Endothelial cell of umbilical vein (primary cell): ENCODE results near the gene HSD17B8. TPM values are rescaled to one million over a fixed set of nuclear protein-coding genes. Genes with fewer than 3 reads are reported as not detected.

Source experiments
- BruUV-seq: library from RNA; stranded (reverse); fragments of 400-500 nt; replicated peaks from 2 replicates; lab custom pipeline; 2021; lab: Mats Ljungman, UMichigan
- CTCF ChIA-PET: fragments of 300-600, 350-600 bp; sonication (Branson Sonifier 250); formaldehyde crosslinking; loops from one replicate; lab custom pipeline; 2021; ENCODE audit warnings: antibody characterized with exemption, inconsistent platforms; lab: Charles Lee
- POLR2A ChIA-PET: fragments of 300-600, 350-600 bp; sonication (Branson Sonifier 250); formaldehyde crosslinking; loops from one replicate; lab custom pipeline; 2021; ENCODE audit warnings: antibody characterized with exemption, inconsistent platforms; lab: Charles Lee
- DNase-seq: peaks from one replicate; pipeline ENCODE4 v3.0.0-alpha.2; 2011; ENCODE audit warnings: low read depth, low spot score
- FAIRE-seq: peaks from 2 replicates; lab custom pipeline; 2011; peaks lifted over from hg19 to GRCh38; lab: Jason Lieb, UNC
- H2AFZ ChIP-seq: 2 replicates; pipeline ENCODE4 v1.6.0; 2012; ENCODE audit warnings: low read depth, low read length, control low read depth, inconsistent platforms
- H3K27ac ChIP-seq: 2 replicates; pipeline ENCODE4 v1.5.1; 2011; ENCODE audit warnings: low read depth, mild to moderate bottlenecking, control low read depth, low read length, moderate library complexity; ENCODE audit not compliant: insufficient read depth
- H3K27me3 ChIP-seq, 2 experiments: 2 replicates each; pipeline versions ENCODE4 v1.6.0 to v1.6.1; 2011; ENCODE audit warnings: low read length in 2 of 2, mixed read lengths in 1 of 2; ENCODE audit not compliant: control insufficient read depth in 2 of 2, insufficient read depth in 2 of 2
- H3K36me3 ChIP-seq, 2 experiments: 2 replicates in 1 of 2; 3 replicates in 1 of 2; pipeline ENCODE4 v1.5.1; 2011; ENCODE audit warnings: low read length in 2 of 2, mild to moderate bottlenecking in 1 of 2, moderate library complexity in 1 of 2; ENCODE audit not compliant: control insufficient read depth in 2 of 2, insufficient read depth in 2 of 2; ENCODE audit errors: extremely low read depth in 1 of 2
- H3K4me1 ChIP-seq: 3 replicates; pipeline ENCODE4 v1.5.1; 2011; ENCODE audit warnings: mild to moderate bottlenecking, low read length; ENCODE audit not compliant: control insufficient read depth, insufficient read depth; ENCODE audit errors: extremely low read depth
- H3K4me2 ChIP-seq: 2 replicates; pipeline ENCODE4 v1.6.1; 2011; ENCODE audit warnings: low read length, control low read depth, mixed read lengths; ENCODE audit not compliant: insufficient read depth
- H3K4me3 ChIP-seq, 3 experiments: fragments of 200-600 bp in 1 of 3; sonication (generic), shearing (Covaris generic) in 1 of 3; replicated peaks in 1 of 3; 2 replicates each; pipeline ENCODE4 v1.5.1; 2011 to 2016; ENCODE audit warnings: control low read depth in 3 of 3, low read length in 3 of 3, mild to moderate bottlenecking in 2 of 3, inconsistent platforms in 1 of 3, low read depth in 1 of 3, moderate library complexity in 1 of 3; ENCODE audit not compliant: insufficient read depth in 1 of 3
- H3K79me2 ChIP-seq: 2 replicates; pipeline ENCODE4 v1.6.0; 2012; ENCODE audit warnings: low read length, inconsistent platforms; ENCODE audit not compliant: control insufficient read depth, insufficient read depth
- H3K9ac ChIP-seq: replicated peaks from 2 replicates; pipeline ENCODE3; 2011; ENCODE audit warnings: low read length, control low read depth; ENCODE audit not compliant: insufficient read depth; ENCODE audit errors: extremely low read depth
- H3K9me1 ChIP-seq: replicated peaks from 3 replicates; pipeline ENCODE4 v1.6.0; 2011; ENCODE audit warnings: mild to moderate bottlenecking, low read length; ENCODE audit not compliant: control insufficient read depth, insufficient read depth; ENCODE audit errors: extremely low read depth
- H3K9me3 ChIP-seq: replicated peaks from 2 replicates; pipeline ENCODE4 v1.5.1; 2012; ENCODE audit warnings: low read length, inconsistent platforms; ENCODE audit not compliant: control insufficient read depth, insufficient read depth
- H4K20me1 ChIP-seq: replicated peaks from 2 replicates; pipeline ENCODE3; 2011; ENCODE audit warnings: mild to moderate bottlenecking, low read length; ENCODE audit not compliant: control insufficient read depth, insufficient read depth; ENCODE audit errors: extremely low read depth
- CTCF ChIP-seq, 2 donors: IDR thresholded peaks; 1 replicate in 1 of 2; 2 replicates in 1 of 2; pipeline ENCODE4 v1.5.1; 2011; ENCODE audit warnings: low read length in 2 of 2, mild to moderate bottlenecking in 2 of 2, moderate library complexity in 2 of 2, control low read depth in 1 of 2, inconsistent platforms in 1 of 2, low read depth in 1 of 2; ENCODE audit not compliant: insufficient read depth in 1 of 2; ENCODE audit errors: extremely low read depth in 1 of 2
- EZH2 ChIP-seq: IDR thresholded peaks from 2 replicates; pipeline ENCODE4 v1.6.1; 2012; ENCODE audit warnings: borderline replicate concordance, low read depth, mild to moderate bottlenecking, moderate library complexity, low read length, inconsistent platforms; ENCODE audit not compliant: severe bottlenecking
- FOS ChIP-seq: IDR thresholded peaks from 2 replicates; pipeline ENCODE4 v1.6.1; 2011; ENCODE audit warnings: mild to moderate bottlenecking, low read length, moderate library complexity, borderline replicate concordance; ENCODE audit not compliant: insufficient read depth
- GATA2 ChIP-seq: IDR thresholded peaks from 2 replicates; pipeline ENCODE4 v1.7.0; 2011; ENCODE audit warnings: low read depth, mild to moderate bottlenecking, moderate library complexity, mixed read lengths, low read length; ENCODE audit not compliant: insufficient read length, insufficient read depth
- JUN ChIP-seq: IDR thresholded peaks from 2 replicates; pipeline ENCODE4 v1.6.1; 2011; ENCODE audit warnings: borderline replicate concordance, low read depth; ENCODE audit not compliant: insufficient read length, insufficient read depth
- MYC ChIP-seq: IDR thresholded peaks from one replicate; pipeline ENCODE4 v1.6.1; 2011; ENCODE audit warnings: mild to moderate bottlenecking, low read depth, low read length
- POLR2A ChIP-seq: IDR thresholded peaks from 2 replicates; pipeline ENCODE4 v1.6.1; 2012; ENCODE audit warnings: low read depth, mild to moderate bottlenecking, control low read depth, low read length
- POLR2AphosphoS5 ChIP-seq: IDR thresholded peaks from 2 replicates; pipeline ENCODE4 v1.6.1; 2012; ENCODE audit warnings: low read depth, mild to moderate bottlenecking, control low read depth, low read length, moderate library complexity; ENCODE audit not compliant: insufficient read depth
- dilution Hi-C: fragments of 300-500 bp; cut with MboI; formaldehyde crosslinking; loops from one replicate; pipeline ENCODE4 v1.15.0; 2019; ENCODE audit warnings: low sequenced_read_pairs; ENCODE audit not compliant: extremely low pct_ligation_motif_present
- intact Hi-C: fragments of 100-400 bp; cut with micrococcal nuclease; formaldehyde crosslinking; loops from one replicate; pipeline ENCODE4 v1.10.0; 2022
- polyA plus RNA-seq, 4 experiments: library from polyadenylated mRNA; depleted of rRNA in 3 of 4; stranded (reverse) in 3 of 4; unstranded in 1 of 4; fragments of >200 nt; gene quantifications; 2 replicates each; pipeline versions ENCODE4 v1.2.1 to v1.2.3, GENCODE V29; 2011 to 2012; ENCODE audit warnings: missing spikeins in 1 of 4
- total RNA-seq: library from RNA; stranded (reverse); gene quantifications from 2 replicates; pipeline ENCODE4 v1.2.3, GENCODE V29; 2021
- TF ChIP-seq, protein P1 (sequence below): IDR thresholded peaks from 2 replicates; pipeline ENCODE4 v1.6.1; 2011; ENCODE audit not compliant: insufficient read depth, insufficient read length

The HSD17B8 gene
- total and polyA plus RNA-seq, 2 donors (not counting 3 experiments of a cell fraction or from before 2014, with no cell fraction given), result 4.0 to 8.2 TPM

DNA sequence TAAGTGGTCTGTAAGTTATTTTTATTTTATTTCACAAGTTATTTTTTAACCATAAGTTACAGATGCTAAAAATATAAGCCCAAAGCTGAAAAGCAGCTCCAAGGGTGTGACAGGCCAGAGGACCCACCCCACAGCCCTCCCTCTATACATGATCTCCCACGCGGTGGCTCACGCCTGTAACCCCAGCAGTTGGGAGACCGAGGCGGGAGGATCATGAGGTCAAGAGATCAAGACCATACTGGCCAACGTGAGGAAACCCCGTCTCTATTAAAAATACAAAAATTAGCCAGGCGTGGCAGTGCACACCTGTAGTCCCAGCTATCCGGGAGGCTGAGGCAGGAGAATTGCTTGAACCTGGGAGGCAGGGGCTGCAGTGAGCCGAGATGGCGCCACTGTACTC is 44.4 kb upstream of the HSD17B8 start:
- no peak overlapping the region for H2AFZ ChIP-seq
- no peaks in the 10 kb centered on the region for H4K20me1 ChIP-seq
- ChIA-PET POLR2A (no interaction called here), CTCF (interaction anchor here (1.0 to 6.6 kb wide), 4 partner anchors 12 to 88 kb away, joined by 3 to 99 read pairs (median 14); no protein-coding TSS in a partner anchor)
- no peak overlapping the region for H3K4me2 ChIP-seq
- H3K9ac ChIP-seq, result no peak overlapping the region
- H3K36me3 ChIP-seq, result no peaks in the 10 kb centered on the region
- dilution Hi-C loops (no loop called here), intact Hi-C loops (no loop called here)
- no peak overlapping the region for H3K27ac ChIP-seq
- no TSS peak for BruUV-seq
- no peaks in the 10 kb centered on the region for H3K27me3 ChIP-seq
- DNase-seq, result no peak
- TF ChIP-seq EZH2, result no peak
- TF ChIP-seq, protein P1, sequence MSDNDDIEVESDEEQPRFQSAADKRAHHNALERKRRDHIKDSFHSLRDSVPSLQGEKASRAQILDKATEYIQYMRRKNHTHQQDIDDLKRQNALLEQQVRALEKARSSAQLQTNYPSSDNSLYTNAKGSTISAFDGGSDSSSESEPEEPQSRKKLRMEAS, result no peak
- no peak for TF ChIP-seq MYC
- TF ChIP-seq JUN, result no peak
- no peak for TF ChIP-seq GATA2
- no peak for TF ChIP-seq POLR2AphosphoS5
- no peak for TF ChIP-seq FOS
- TF ChIP-seq CTCF (IDR thresholded peaks at IDR 0.05; ENCODE audit: extremely low read depth in 1 of 2, insufficient read depth in 1 of 2, low read depth in 1 of 2, low read length in 2 of 2), result no peak
- no peak for TF ChIP-seq POLR2A
- no peaks in the 10 kb centered on the region for H3K79me2 ChIP-seq
- no peaks in the 10 kb centered on the region for H3K4me1 ChIP-seq
- H3K4me3 ChIP-seq, result no peak overlapping the region
- FAIRE-seq, result no peak
- no peaks in the 10 kb centered on the region for H3K9me1 ChIP-seq
- no peaks in the 10 kb centered on the region for H3K9me3 ChIP-seq
